BJ (cell line): ENCODE measurements around the gene EEA1. TPM values are rescaled to one million over a fixed set of nuclear protein-coding genes. Genes with fewer than 3 reads are reported as not detected.

ENCODE experiments used
- CTCF ChIA-PET: fragments of 350-600 bp; formaldehyde crosslinking; extraction: SDS; loops from one replicate; lab custom pipeline; 2021; ENCODE audit warnings: antibody characterized with exemption, inconsistent platforms; lab: Yijun Ruan, JAX
- POLR2A ChIA-PET: fragments of 300-600 bp; sonication (Branson Sonifier 250); formaldehyde crosslinking; extraction: SDS; loops from one replicate; lab custom pipeline; 2021; ENCODE audit warnings: antibody characterized with exemption; lab: Charles Lee
- DNase-seq: peaks from one replicate; pipeline ENCODE4 v3.0.0-alpha.2; 2011; ENCODE audit warnings: low read depth
- H3K27me3 ChIP-seq: 2 replicates; pipeline ENCODE4 v1.6.0; 2011; ENCODE audit warnings: low read length; ENCODE audit not compliant: control insufficient read depth, insufficient read depth
- H3K36me3 ChIP-seq: 2 replicates; pipeline ENCODE4 v1.5.1; 2011; ENCODE audit warnings: low read length; ENCODE audit not compliant: control insufficient read depth, insufficient read depth
- H3K4me3 ChIP-seq: 2 replicates; pipeline ENCODE4 v1.5.1; 2011; ENCODE audit warnings: low read depth, mild to moderate bottlenecking, control low read depth, low read length
- CTCF ChIP-seq: IDR thresholded peaks from 2 replicates; pipeline ENCODE4 v1.5.1; 2011; ENCODE audit warnings: low read depth, mild to moderate bottlenecking, control low read depth, inconsistent platforms, low read length, moderate library complexity; ENCODE audit not compliant: insufficient read depth
- polyA plus RNA-seq: library from polyadenylated mRNA; depleted of rRNA; stranded (reverse); fragments of >200 nt; gene quantifications from 2 replicates; pipeline ENCODE4 v1.2.3, GENCODE V29; 2011; rRNA removed
- small RNA-seq: library from RNA; depleted of rRNA; stranded (forward); fragments of <200 nt; gene quantifications from one replicate; pipeline ENCODE3, GENCODE V24; 2012; ENCODE audit warnings: low replicate concordance, low read depth; ENCODE audit not compliant: insufficient read length

EEA1 gene
- polyA plus RNA-seq, 1 experiment: 4.9 TPM

DNA sequence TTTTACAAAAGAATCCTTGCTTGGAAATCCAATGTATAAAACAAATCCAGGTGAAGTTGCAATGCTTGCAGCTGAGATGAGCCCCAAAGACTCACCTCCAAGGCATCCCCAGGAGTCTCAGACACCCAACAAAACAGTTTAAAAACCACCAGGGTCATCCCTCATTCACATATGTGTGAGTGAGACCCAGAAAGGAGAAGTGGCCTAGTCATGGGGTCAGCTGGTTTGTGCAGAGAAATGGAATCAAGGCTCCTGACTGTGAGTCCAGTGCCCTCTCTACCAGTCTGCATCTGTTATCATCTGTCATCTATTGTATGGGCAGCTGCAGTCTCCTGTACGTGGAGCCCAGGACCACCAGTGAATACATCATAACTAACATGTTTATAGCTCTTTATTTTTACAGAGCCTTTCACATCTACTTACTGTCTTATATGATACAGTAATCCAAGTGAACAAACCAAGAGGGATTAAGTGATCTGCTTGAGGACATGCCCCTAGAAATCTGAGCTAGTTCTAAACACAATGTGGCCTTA, 199.3 kb downstream of the EEA1 start:
- DNase-seq: no peak
- no peak for TF ChIP-seq CTCF
- H3K4me3 ChIP-seq: no peak overlapping the region
- POLR2A ChIA-PET: no interaction called here
- H3K36me3 ChIP-seq: no peaks in the 10 kb centered on the region
- CTCF ChIA-PET: interaction anchor here (1.1 kb wide), 1 partner anchor 22 kb away, joined by 3 read pairs; no protein-coding TSS in a partner anchor
- H3K27me3 ChIP-seq: peaks cover 5% of the 10 kb centered on the region; the same call in 1 of the 2 replicates

DNA sequence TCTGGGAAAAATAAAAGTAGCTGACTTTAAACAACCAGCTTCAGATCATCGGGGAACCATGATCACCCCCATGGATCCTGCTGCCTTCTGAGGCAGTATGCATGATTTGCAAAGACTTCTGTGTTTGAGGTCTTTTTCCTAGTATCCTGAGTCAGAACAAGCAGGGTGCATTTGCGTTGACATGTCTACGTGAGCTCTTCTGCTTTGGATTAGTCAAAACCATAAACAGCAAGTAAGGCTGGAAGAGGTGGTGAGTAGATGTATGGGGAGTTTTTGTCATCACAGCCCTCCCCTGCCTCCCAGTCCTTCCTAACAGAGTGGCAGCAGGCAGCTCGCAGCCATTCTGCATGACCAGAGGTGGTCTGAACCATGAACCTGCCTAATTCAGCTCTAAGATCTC, 202.2 kb downstream of the EEA1 start:
- DNase-seq: no peak
- ChIA-PET CTCF (interaction anchor here (1.4 kb wide), 1 partner anchor 10 kb away, joined by 6 read pairs; no protein-coding TSS in a partner anchor), POLR2A (no interaction called here)
- TF ChIP-seq CTCF: no peak
- Histone ChIP-seq H3K4me3 (no peak overlapping the region), H3K36me3 (no peaks in the 10 kb centered on the region), H3K27me3 (peaks cover 3% of the 10 kb centered on the region; the same call in 1 of the 2 replicates)

GRCh38 chr12:92722897-92723296, 206.2 kb downstream of the EEA1 start:
- ChIA-PET CTCF (no interaction called here), POLR2A (no interaction called here)
- no peak overlapping the region for H3K4me3 ChIP-seq
- H3K36me3 ChIP-seq: no peaks in the 10 kb centered on the region
- no peak for TF ChIP-seq CTCF
- no peaks in the 10 kb centered on the region; the same call in 1 of the 2 replicates for H3K27me3 ChIP-seq
- no peak for DNase-seq

GRCh38 chr12:92721656-92722055, 207.4 kb downstream of the EEA1 start:
- no peaks in the 10 kb centered on the region for H3K36me3 ChIP-seq
- H3K27me3 ChIP-seq: no peaks in the 10 kb centered on the region; the same call in 1 of the 2 replicates
- ChIA-PET CTCF (interaction anchor here (1.1 kb wide), 1 partner anchor 73 kb away, joined by 3 read pairs; no protein-coding TSS in a partner anchor), POLR2A (no interaction called here)
- DNase-seq: no peak
- TF ChIP-seq CTCF: no peak
- H3K4me3 ChIP-seq: no peak overlapping the region

DNA sequence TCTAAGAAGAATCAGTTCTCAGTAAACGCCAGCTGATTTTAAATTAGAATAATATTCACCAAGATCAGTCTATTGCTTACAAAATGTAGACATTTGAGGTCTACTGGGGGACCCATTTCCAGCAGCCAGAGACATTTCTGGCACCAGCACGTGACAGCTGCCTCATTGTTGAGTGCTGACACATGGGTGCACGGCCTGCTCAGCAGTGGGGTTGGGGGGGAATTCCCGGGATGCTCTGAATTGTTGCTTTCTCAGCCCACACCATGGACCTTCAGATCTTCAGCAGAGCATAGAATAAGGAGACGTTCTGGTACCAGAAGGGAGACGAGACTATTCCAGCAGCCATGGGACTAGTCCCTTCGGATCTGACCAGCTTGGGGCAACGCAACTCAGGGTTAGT, 208.0 kb downstream of the EEA1 start:
- ChIA-PET POLR2A (no interaction called here), CTCF (interaction anchor here (1.1 kb wide), 1 partner anchor 72 kb away, joined by 3 read pairs; no protein-coding TSS in a partner anchor)
- DNase-seq: no peak

More for the DNA sequence above, 208.0 kb downstream of the EEA1 start:
- H3K27me3 ChIP-seq: no peaks in the 10 kb centered on the region; the same call in 1 of the 2 replicates
- H3K4me3 ChIP-seq: no peak overlapping the region
- TF ChIP-seq CTCF: no peak
- H3K36me3 ChIP-seq: no peaks in the 10 kb centered on the region

Small RNA genes lying within 50 kb of the gene (small RNA-seq; reads per million reads assigned to genes)
- gene RNU6-1329P: not detected

Other genes with a start within 250 kb of the EEA1 start
- not detected in 2 replicates for gene PLEKHG7, start 226.3 kb downstream of the EEA1 start, polyA plus RNA-seq